Tibial nerve (tissue), 3 donors: ENCODE results near the gene TOR3A.

Experiments
- POLR2A ChIP-seq, 2 donors: fragments of 450-650 bp; IDR thresholded peaks; one replicate each; pipeline ENCODE4 v1.6.1; 2017; ENCODE audit warnings: antibody characterized with exemption in 2 of 2, mild to moderate bottlenecking in 2 of 2, moderate library complexity in 2 of 2
- TF ChIP-seq, protein P1 (sequence below), 5 experiments: fragments of 200-600 bp in 3 of 5; fragments of 450-650 bp in 2 of 5; sonication (generic) in 3 of 5; IDR thresholded peaks; one replicate each; pipeline ENCODE4 v1.5.1; 2016 to 2019; ENCODE audit warnings: antibody characterized with exemption in 5 of 5, mild to moderate bottlenecking in 3 of 5, moderate library complexity in 2 of 5

GRCh38 chr1:179094818-179095217 lies 12.9 kb downstream of the TOR3A start:
- TF ChIP-seq POLR2A (IDR thresholded peaks at IDR 0.05) = no peak
- TF ChIP-seq, protein P1, sequence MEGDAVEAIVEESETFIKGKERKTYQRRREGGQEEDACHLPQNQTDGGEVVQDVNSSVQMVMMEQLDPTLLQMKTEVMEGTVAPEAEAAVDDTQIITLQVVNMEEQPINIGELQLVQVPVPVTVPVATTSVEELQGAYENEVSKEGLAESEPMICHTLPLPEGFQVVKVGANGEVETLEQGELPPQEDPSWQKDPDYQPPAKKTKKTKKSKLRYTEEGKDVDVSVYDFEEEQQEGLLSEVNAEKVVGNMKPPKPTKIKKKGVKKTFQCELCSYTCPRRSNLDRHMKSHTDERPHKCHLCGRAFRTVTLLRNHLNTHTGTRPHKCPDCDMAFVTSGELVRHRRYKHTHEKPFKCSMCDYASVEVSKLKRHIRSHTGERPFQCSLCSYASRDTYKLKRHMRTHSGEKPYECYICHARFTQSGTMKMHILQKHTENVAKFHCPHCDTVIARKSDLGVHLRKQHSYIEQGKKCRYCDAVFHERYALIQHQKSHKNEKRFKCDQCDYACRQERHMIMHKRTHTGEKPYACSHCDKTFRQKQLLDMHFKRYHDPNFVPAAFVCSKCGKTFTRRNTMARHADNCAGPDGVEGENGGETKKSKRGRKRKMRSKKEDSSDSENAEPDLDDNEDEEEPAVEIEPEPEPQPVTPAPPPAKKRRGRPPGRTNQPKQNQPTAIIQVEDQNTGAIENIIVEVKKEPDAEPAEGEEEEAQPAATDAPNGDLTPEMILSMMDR (IDR thresholded peaks at IDR 0.05) = no peak
